Dendritic cell treated with granulocyte-macrophage colony-stimulating factor and Interleukin-4, amounts not matched to agents 40 ng/mL and 50 ng/mL, for 4 days (primary cell): Measurements from ENCODE around the gene IFNL3.
"Not testable (repeated sequence)": the region's sequence is repeated elsewhere in the genome, so short reads cannot be mapped to it uniquely, and the experiment has no call there.

Source experiments
- H3K27ac Mint-ChIP-seq: one replicate; pipeline ENCODE4 v1.8.0; 2022; ENCODE audit warnings: mild to moderate bottlenecking, mixed read lengths
- H3K27me3 Mint-ChIP-seq: one replicate; pipeline ENCODE4 v1.8.0; 2022; ENCODE audit warnings: mild to moderate bottlenecking, mixed read lengths
- H3K36me3 Mint-ChIP-seq: one replicate; pipeline ENCODE4 v1.8.0; 2022; ENCODE audit warnings: low read depth, mixed read lengths
- H3K4me1 Mint-ChIP-seq: one replicate; pipeline ENCODE4 v1.8.0; 2022; ENCODE audit warnings: low read depth, mixed read lengths
- H3K4me3 Mint-ChIP-seq: one replicate; pipeline ENCODE4 v1.8.0; 2022; ENCODE audit warnings: mild to moderate bottlenecking, moderate library complexity, mixed read lengths
- H3K9me3 Mint-ChIP-seq: one replicate; pipeline ENCODE4 v1.8.0; 2022; ENCODE audit warnings: mixed read lengths
- intact Hi-C: fragments of 100-400 bp; cut with micrococcal nuclease; formaldehyde crosslinking; loops from one replicate; pipeline ENCODE4 v1.15.0; 2022

Gene IFNL3

GRCh38 chr19:39218230-39219007 is 26.4 kb downstream of the IFNL3 start:
- H3K27ac Mint-ChIP-seq: peak overlapping the region; percentile 64
- H3K4me1 Mint-ChIP-seq: peaks cover 11% of the 10 kb centered on the region
- H3K9me3 Mint-ChIP-seq: no peaks in the 10 kb centered on the region
- H3K4me3 Mint-ChIP-seq: no peak overlapping the region
- intact Hi-C loops: no loop called here
- H3K27me3 Mint-ChIP-seq: peaks cover 14% of the 10 kb centered on the region
- no peaks in the 10 kb centered on the region for H3K36me3 Mint-ChIP-seq

- no peaks in the 10 kb centered on the region for H3K9me3 Mint-ChIP-seq
- H3K4me3 Mint-ChIP-seq: no peak overlapping the region
- H3K27me3 Mint-ChIP-seq: peaks cover 14% of the 10 kb centered on the region
- no peak overlapping the region for H3K27ac Mint-ChIP-seq
- intact Hi-C loops: no loop called here
- peaks cover 11% of the 10 kb centered on the region for H3K4me1 Mint-ChIP-seq
- no peaks in the 10 kb centered on the region for H3K36me3 Mint-ChIP-seq
Measured at GRCh38 chr19:39217094-39217493, 27.7 kb downstream of the IFNL3 start.

GRCh38 chr19:39215323-39215722 is 29.5 kb downstream of the IFNL3 start:
- intact Hi-C loops, H3K9me3 Mint-ChIP-seq, H3K27ac Mint-ChIP-seq, H3K36me3 Mint-ChIP-seq, H3K4me1 Mint-ChIP-seq, H3K4me3 Mint-ChIP-seq: not testable (repeated sequence)
- H3K27me3 Mint-ChIP-seq: peaks cover 14% of the 10 kb centered on the region

GRCh38 chr19:39212375-39212742 is 32.4 kb downstream of the IFNL3 start:
- no peaks in the 10 kb centered on the region for H3K9me3 Mint-ChIP-seq
- peaks cover 9% of the 10 kb centered on the region for H3K27me3 Mint-ChIP-seq
- no peak overlapping the region for H3K4me3 Mint-ChIP-seq
- intact Hi-C loops: loop anchor here (1.0 kb wide), 1 partner anchor 116 kb away; no protein-coding TSS in a partner anchor
- H3K27ac Mint-ChIP-seq: no peak overlapping the region
- H3K4me1 Mint-ChIP-seq: no peaks in the 10 kb centered on the region
- no peaks in the 10 kb centered on the region for H3K36me3 Mint-ChIP-seq

GRCh38 chr19:39211731-39212374 is 33.0 kb downstream of the IFNL3 start:
- no peak overlapping the region for H3K4me3 Mint-ChIP-seq
- peaks cover 7% of the 10 kb centered on the region for H3K27me3 Mint-ChIP-seq
- H3K27ac Mint-ChIP-seq: no peak overlapping the region
- no peaks in the 10 kb centered on the region for H3K36me3 Mint-ChIP-seq
- intact Hi-C loops: loop anchor here (1.0 kb wide), 1 partner anchor 116 kb away; no protein-coding TSS in a partner anchor
- no peaks in the 10 kb centered on the region for H3K4me1 Mint-ChIP-seq
- no peaks in the 10 kb centered on the region for H3K9me3 Mint-ChIP-seq

GRCh38 chr19:39209196-39209595 is 35.6 kb downstream of the IFNL3 start:
- no peak overlapping the region for H3K27ac Mint-ChIP-seq
- H3K4me3 Mint-ChIP-seq: no peak overlapping the region
- intact Hi-C loops: no loop called here
- H3K36me3 Mint-ChIP-seq: no peaks in the 10 kb centered on the region
- no peaks in the 10 kb centered on the region for H3K4me1 Mint-ChIP-seq
- H3K9me3 Mint-ChIP-seq: no peaks in the 10 kb centered on the region
- H3K27me3 Mint-ChIP-seq: peaks cover 22% of the 10 kb centered on the region

- no peak overlapping the region for H3K27ac Mint-ChIP-seq
Measured at GRCh38 chr19:39208175-39208795, 36.5 kb downstream of the IFNL3 start.

GRCh38 chr19:39207293-39207836 is 37.4 kb downstream of the IFNL3 start:
- intact Hi-C loops: no loop called here
- Mint-ChIP-seq H3K4me3 (no peak overlapping the region), H3K36me3 (no peaks in the 10 kb centered on the region), H3K9me3 (no peaks in the 10 kb centered on the region), H3K27me3 (peaks cover 39% of the 10 kb centered on the region), H3K4me1 (no peaks in the 10 kb centered on the region), H3K27ac (no peak overlapping the region)

More at GRCh38 chr19:39208175-39208795, 36.5 kb downstream of the IFNL3 start:
- no peak overlapping the region for H3K4me3 Mint-ChIP-seq
- H3K4me1 Mint-ChIP-seq: no peaks in the 10 kb centered on the region
- H3K27me3 Mint-ChIP-seq: peaks cover 30% of the 10 kb centered on the region
- H3K9me3 Mint-ChIP-seq: no peaks in the 10 kb centered on the region
- intact Hi-C loops: no loop called here
- H3K36me3 Mint-ChIP-seq: no peaks in the 10 kb centered on the region

GRCh38 chr19:39206122-39206521 is 38.7 kb downstream of the IFNL3 start:
- Mint-ChIP-seq H3K4me3 (no peak overlapping the region), H3K27me3 (peaks cover 50% of the 10 kb centered on the region), H3K9me3 (no peaks in the 10 kb centered on the region), H3K4me1 (no peaks in the 10 kb centered on the region), H3K36me3 (no peaks in the 10 kb centered on the region), H3K27ac (no peak overlapping the region)
- intact Hi-C loops: no loop called here

- intact Hi-C loops: no loop called here
- Mint-ChIP-seq H3K27ac (no peak overlapping the region), H3K4me3 (no peak overlapping the region), H3K36me3 (no peaks in the 10 kb centered on the region), H3K9me3 (no peaks in the 10 kb centered on the region), H3K4me1 (no peaks in the 10 kb centered on the region), H3K27me3 (peaks cover 53% of the 10 kb centered on the region)
Measured at GRCh38 chr19:39205449-39205764, 39.4 kb downstream of the IFNL3 start.

GRCh38 chr19:39203372-39204341 is 41.1 kb downstream of the IFNL3 start, which contains the start of gene SYCN:
Gene SYCN, minus strand, starts transcription at chr19:39204263. Its CDS starts 9 bp downstream, at chr19:39204254.
- Mint-ChIP-seq H3K9me3 (no peaks in the 10 kb centered on the region), H3K27ac (no peak within 1 kb of the TSS), H3K27me3 (peaks cover 66% of the 10 kb centered on the region), H3K4me3 (no peak within 1 kb of the TSS), H3K4me1 (no peaks in the 10 kb centered on the region), H3K36me3 (no peaks in the 10 kb centered on the region)
- intact Hi-C loops: no loop called here

- Mint-ChIP-seq H3K4me3 (no peak overlapping the region), H3K27me3 (peaks cover 73% of the 10 kb centered on the region), H3K36me3 (no peaks in the 10 kb centered on the region), H3K27ac (no peak overlapping the region), H3K9me3 (no peaks in the 10 kb centered on the region), H3K4me1 (no peaks in the 10 kb centered on the region)
- intact Hi-C loops: no loop called here
Measured at GRCh38 chr19:39202998-39203355, 41.8 kb downstream of the IFNL3 start.

GRCh38 chr19:39200803-39201115 is 44.0 kb downstream of the IFNL3 start:
- Mint-ChIP-seq H3K4me3 (no peak overlapping the region), H3K9me3 (no peaks in the 10 kb centered on the region), H3K27me3 (peaks cover 86% of the 10 kb centered on the region), H3K4me1 (peaks cover 5% of the 10 kb centered on the region), H3K36me3 (no peaks in the 10 kb centered on the region), H3K27ac (no peak overlapping the region)
- intact Hi-C loops: no loop called here
